Measurements from ENCODE around the gene ADRA2B. TPM values are rescaled to one million over a fixed set of nuclear protein-coding genes. Genes with fewer than 3 reads are reported as not detected.
"Not testable (repeated sequence)": the region's sequence is repeated elsewhere in the genome, so short reads cannot be mapped to it uniquely, and the experiment has no call there.

Gene ADRA2B
- polyA plus RNA-seq, 3 donors from 2014 or later: 0.83 TPM; not detected in 2

DNA sequence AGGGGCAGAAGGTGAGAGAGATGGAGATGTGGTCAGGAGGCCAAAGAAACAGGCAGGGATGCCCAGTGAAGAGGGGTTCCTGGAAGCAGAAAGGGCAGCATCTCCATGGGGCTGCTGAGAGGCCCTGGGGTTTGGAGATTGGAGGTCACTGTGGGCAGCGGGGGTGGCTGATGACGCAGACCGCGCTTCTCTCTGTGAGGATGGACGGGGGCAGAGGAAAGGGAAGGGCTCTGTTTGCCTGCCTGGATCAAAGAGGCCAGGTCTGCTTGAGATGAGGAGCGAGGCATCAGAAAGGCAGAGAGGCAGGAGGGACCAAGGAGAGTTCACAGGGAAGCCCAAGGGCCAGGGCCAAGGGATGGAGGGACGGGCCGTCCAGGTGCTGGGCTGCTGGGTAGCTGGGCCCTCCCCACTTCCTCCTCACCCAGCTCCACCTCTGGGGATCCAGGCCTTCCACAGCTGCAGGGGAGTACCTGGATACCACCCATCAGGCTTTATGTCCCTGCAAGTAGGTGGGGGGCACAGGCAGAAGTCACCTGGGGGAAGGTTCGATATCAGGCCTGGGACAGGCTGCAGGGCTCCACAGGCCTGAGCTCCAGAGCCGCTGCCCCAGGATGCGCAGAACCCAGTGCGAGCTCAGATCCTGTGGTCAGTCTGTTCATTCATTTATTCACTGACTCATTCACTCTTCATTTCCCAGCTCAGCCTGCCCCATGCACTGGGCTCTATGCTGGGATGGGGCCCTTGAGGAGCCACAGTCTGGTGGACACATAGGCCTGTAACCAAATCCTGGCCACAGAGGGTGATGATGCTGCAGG, 30.6 kb downstream of the ADRA2B start:
- Mint-ChIP-seq H3K9me3 (no peaks in the 10 kb centered on the region), H3K4me1 (no peaks in the 10 kb centered on the region), H3K27ac (no peak overlapping the region), H3K36me3 (no peaks in the 10 kb centered on the region), H3K27me3 (ENCODE audit: low read depth in 3 of 3) (peaks cover 0 to 2% (median 1%) of the 10 kb centered on the region in 3 donors), H3K4me3 (no peak overlapping the region)
- DNase-seq: no peak

GRCh38 chr2:96084858-96085518, 31.4 kb downstream of the ADRA2B start:
- not testable (repeated sequence) for H3K27ac Mint-ChIP-seq; DNase-seq; H3K27me3 Mint-ChIP-seq (ENCODE audit: low read depth in 3 of 3); H3K4me3 Mint-ChIP-seq; H3K4me1 Mint-ChIP-seq; H3K36me3 Mint-ChIP-seq; H3K9me3 Mint-ChIP-seq

DNA sequence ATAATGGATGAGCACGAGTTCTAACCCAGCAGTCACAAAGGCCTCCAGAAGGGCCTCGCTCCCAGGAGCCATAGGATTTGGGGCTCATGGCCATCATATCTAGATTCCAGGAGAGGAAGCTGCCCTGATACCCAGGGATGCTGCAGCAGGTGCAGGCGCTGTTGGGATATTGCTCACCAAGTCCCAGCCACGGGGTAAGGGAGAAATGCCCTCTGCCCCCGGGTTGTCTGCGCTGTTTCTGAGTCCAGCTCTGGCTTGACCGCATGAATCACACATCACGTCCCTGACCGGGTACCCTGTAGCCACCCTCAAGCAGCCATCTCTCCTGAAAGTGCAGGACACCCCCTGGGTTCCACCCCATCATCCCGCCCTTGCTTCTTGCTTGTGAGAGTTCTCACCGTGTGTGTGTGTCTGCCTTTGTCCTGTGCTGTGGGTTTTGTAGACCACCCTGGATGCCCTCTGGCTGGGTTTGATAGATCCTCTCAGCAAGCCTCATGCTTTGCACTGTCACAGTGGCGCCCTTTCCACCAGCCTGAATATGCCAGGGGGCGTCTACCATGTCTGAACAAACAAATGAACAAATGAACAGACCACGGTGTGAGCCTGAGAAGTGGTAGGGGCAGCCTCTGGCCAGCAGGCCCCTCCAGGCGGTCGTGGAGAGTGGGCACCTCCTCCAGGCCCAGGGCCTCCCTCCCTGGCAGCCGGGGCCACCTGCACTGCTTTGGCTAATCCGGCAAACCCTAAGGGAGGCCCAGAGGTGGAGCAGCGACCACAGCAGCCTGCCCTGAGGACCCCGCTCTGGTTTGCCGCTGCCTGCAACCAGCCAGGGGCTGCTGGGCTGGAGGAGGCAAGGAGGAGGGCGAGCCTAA, 32.1 kb downstream of the ADRA2B start:
- peaks cover 0 to 3% (median 0%) of the 10 kb centered on the region in 6 donors for H3K9me3 Mint-ChIP-seq
- no peaks in the 10 kb centered on the region for H3K4me1 Mint-ChIP-seq
- H3K27me3 Mint-ChIP-seq (ENCODE audit: low read depth in 3 of 3): peaks cover 0 to 2% (median 1%) of the 10 kb centered on the region in 3 donors
- no peak overlapping the region for H3K27ac Mint-ChIP-seq
- no peak overlapping the region for H3K4me3 Mint-ChIP-seq
- no peak for DNase-seq
- no peaks in the 10 kb centered on the region for H3K36me3 Mint-ChIP-seq

DNA sequence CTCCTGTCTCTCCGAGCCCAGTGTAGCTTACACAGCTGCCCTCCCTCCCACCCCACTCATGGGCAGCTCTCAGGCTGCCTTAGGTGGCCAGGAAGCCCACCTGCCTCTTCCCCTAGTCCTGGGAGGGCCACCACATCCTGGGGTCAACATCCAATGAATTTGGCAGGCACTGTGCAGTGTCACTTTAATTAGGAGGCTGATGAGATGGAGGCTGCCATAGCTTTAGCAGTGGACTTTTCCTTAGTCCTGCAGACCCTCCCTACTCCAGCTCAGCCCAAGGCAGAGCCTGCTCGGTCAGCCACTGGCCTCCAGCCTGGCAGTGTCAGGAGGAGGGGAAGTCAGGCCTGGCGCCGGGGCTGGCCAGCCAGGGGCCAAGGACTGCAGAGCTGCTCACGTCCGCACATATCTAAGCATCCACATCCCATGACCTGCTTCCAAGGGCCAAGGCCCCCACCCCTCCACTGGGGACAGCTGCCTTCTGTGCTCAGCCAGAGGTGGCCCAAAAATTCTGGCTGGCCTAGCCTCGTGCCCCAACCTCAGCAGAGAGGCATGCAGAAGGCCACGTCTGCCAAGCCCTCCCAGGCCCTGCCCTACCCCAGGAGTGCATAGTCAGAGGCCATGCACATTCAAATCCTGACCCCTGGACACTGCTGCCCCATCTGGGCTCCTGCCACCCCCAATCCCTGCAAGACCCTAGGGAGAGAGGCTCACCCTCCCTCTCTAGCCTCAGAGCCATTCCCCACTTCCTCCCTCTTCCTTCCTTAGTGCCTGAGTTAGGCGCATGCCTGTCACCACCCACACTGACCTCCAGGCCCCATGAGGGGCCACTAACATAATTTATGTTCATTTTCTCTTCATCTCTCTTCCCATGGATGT, 33.1 kb downstream of the ADRA2B start:
- Mint-ChIP-seq H3K4me3 (no peak overlapping the region), H3K9me3 (peaks cover 0 to 3% (median 0%) of the 10 kb centered on the region in 6 donors), H3K4me1 (no peaks in the 10 kb centered on the region), H3K36me3 (no peaks in the 10 kb centered on the region), H3K27me3 (ENCODE audit: low read depth in 3 of 3) (peaks cover 0 to 1% (median 0%) of the 10 kb centered on the region in 3 donors), H3K27ac (no peak overlapping the region)
- no peak for DNase-seq

DNA sequence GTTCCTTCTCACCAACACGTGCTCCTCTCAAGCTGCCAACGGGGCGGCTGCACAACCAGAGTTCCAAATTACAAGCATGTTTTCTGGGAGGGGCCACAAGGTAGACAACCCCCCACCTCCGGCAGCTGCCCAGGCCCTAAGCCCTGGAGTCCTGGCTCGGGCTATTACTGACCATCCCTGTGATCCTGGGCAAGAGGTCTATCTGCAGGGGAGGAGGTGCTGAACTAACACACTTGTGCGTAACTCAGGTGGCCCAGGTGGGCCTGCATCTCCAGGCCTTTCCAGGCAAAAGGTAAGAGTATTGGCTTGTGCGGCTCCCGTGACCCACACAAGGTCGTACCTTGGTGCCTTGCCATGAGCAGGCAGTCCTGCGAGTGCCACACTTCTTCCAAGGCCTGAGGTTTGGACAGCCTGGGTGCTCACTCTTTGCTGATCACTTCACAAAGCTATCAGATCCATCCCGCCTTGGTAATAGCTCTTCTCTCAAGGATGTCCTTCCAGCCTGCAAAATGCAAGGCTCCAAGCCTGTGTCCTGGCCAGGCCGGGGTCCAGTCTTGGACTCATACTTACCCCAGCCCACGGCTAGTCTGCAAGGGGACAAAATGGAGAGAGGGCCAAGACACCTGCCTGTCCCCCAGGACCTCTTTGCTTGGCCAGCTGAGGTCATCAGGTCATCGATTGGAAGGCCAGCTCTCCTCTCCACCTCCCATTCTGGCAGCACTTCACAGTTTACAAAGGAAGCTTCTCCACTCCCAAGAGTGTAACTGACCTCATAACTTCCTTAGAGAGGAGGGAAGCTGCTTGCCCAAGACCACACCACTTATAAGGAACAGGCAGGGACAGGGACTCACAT, 33.9 kb downstream of the ADRA2B start:
- Mint-ChIP-seq H3K27me3 (ENCODE audit: low read depth in 3 of 3) (peaks cover 0 to 3% (median 2%) of the 10 kb centered on the region in 3 donors), H3K27ac (no peak overlapping the region), H3K9me3 (peaks cover 0 to 3% (median 0%) of the 10 kb centered on the region in 6 donors), H3K4me3 (no peak overlapping the region), H3K36me3 (no peaks in the 10 kb centered on the region), H3K4me1 (no peaks in the 10 kb centered on the region)
- DNase-seq: no peak

DNA sequence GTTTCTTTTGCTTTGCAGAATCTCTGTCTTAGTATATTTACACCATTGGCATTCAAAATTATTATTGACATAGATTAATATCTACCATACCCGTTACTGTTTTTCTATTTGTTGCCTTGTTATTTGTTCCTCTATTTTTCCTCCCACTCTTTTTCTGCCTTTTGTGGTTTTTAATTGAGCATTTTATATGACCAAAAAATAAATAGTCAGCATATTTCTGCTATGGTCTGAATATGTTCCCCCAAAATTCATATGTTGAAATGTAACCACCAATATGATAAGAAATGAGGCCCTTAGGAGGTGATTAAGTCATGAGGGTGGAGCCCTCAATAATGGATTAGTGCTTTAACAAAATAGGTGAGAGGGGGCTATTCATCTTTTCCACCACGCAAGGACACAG, 35.3 kb downstream of the ADRA2B start:
- H3K4me3 Mint-ChIP-seq: no peak overlapping the region
- H3K27ac Mint-ChIP-seq: no peak overlapping the region
- no peaks in the 10 kb centered on the region for H3K4me1 Mint-ChIP-seq
- DNase-seq: no peak
- H3K9me3 Mint-ChIP-seq: peaks cover 0 to 3% (median 0%) of the 10 kb centered on the region in 6 donors
- peaks cover 0 to 5% (median 2%) of the 10 kb centered on the region in 3 donors for H3K27me3 Mint-ChIP-seq (ENCODE audit: low read depth in 3 of 3)
- H3K36me3 Mint-ChIP-seq: no peaks in the 10 kb centered on the region

DNA sequence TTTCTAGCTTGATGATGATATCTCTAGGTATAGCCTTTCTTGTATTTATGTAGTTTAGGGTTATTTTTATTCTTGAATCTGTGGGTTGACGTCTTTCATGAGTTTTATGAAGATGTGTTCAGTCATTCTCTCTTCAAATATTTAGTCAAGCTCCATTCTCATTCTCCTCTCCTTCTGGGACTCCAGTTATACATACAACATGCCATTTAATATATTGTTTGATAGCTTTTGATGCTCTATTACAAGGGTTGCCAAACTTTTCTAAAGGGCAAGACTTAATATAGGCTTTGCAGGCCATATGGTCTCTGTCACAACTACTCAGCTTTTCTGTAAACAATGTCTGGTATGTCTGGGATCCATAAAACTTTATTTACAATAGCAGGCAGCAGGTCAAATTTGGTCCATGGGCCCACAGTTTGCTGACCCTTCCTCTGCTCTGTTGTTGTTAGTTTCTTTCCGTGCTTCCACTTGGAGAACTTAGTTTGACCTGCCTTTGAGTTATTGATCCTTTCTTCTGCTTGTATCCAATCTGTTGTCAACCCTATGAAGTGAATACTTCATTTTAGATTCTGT, 41.1 kb downstream of the ADRA2B start:
- peaks cover 0 to 6% (median 0%) of the 10 kb centered on the region in 3 donors for H3K36me3 Mint-ChIP-seq
- no peak overlapping the region for H3K4me3 Mint-ChIP-seq
- DNase-seq: no peak
- peaks cover 0 to 3% (median 0%) of the 10 kb centered on the region in 6 donors for H3K9me3 Mint-ChIP-seq
- peaks cover 0 to 7% (median 3%) of the 10 kb centered on the region in 3 donors for H3K27me3 Mint-ChIP-seq (ENCODE audit: low read depth in 3 of 3)
- no peaks in the 10 kb centered on the region for H3K4me1 Mint-ChIP-seq
- no peak overlapping the region for H3K27ac Mint-ChIP-seq

GRCh38 chr2:96074156-96074555, 42.2 kb downstream of the ADRA2B start:
- Mint-ChIP-seq H3K4me1 (no peaks in the 10 kb centered on the region), H3K36me3 (peaks cover 0 to 6% (median 0%) of the 10 kb centered on the region in 3 donors), H3K27ac (no peak overlapping the region), H3K27me3 (ENCODE audit: low read depth in 3 of 3) (peaks cover 0 to 7% (median 3%) of the 10 kb centered on the region in 3 donors), H3K4me3 (no peak overlapping the region), H3K9me3 (no peaks in the 10 kb centered on the region)
- no peak for DNase-seq

- no peak for DNase-seq
- H3K9me3 Mint-ChIP-seq: no peaks in the 10 kb centered on the region
- no peak overlapping the region for H3K27ac Mint-ChIP-seq
Measured at GRCh38 chr2:96073170-96073775, 43.1 kb downstream of the ADRA2B start.

DNA sequence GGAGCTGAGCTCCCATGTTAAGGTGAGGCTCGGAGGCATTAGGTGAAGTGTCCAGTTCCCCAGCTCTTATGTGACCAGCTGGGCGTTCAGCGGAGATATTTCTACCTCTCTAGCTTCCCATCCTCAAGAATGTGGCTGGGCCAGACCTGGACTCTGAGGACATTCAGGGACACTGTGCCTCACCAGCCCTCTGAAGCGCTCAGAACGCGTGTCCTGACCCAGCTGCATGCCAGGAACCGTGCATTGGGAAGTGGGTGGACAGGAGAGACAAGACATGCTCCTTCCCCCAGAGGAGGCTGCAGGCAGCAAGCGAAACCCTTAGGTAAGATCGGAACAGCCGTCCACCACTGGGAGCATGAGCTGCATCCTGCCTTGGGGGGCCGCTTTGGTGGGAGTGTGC, 43.6 kb downstream of the ADRA2B start:
- H3K27me3 Mint-ChIP-seq (ENCODE audit: low read depth in 3 of 3): peaks cover 0 to 7% (median 4%) of the 10 kb centered on the region in 3 donors
- no peaks in the 10 kb centered on the region for H3K4me1 Mint-ChIP-seq
- peaks cover 0 to 6% (median 0%) of the 10 kb centered on the region in 3 donors for H3K36me3 Mint-ChIP-seq
- H3K4me3 Mint-ChIP-seq: no peak overlapping the region
- no peak overlapping the region for H3K27ac Mint-ChIP-seq
- no peaks in the 10 kb centered on the region for H3K9me3 Mint-ChIP-seq
- no peak for DNase-seq

More at GRCh38 chr2:96073170-96073775, 43.1 kb downstream of the ADRA2B start:
- Mint-ChIP-seq H3K36me3 (peaks cover 0 to 6% (median 0%) of the 10 kb centered on the region in 3 donors), H3K27me3 (ENCODE audit: low read depth in 3 of 3) (peaks cover 0 to 7% (median 3%) of the 10 kb centered on the region in 3 donors), H3K4me3 (no peak overlapping the region), H3K4me1 (no peaks in the 10 kb centered on the region)

GRCh38 chr2:96071977-96072491, 44.3 kb downstream of the ADRA2B start:
- DNase-seq; H3K9me3 Mint-ChIP-seq; H3K4me3 Mint-ChIP-seq; H3K27me3 Mint-ChIP-seq (ENCODE audit: low read depth in 3 of 3); H3K36me3 Mint-ChIP-seq; H3K27ac Mint-ChIP-seq; H3K4me1 Mint-ChIP-seq: not testable (repeated sequence)
